Kidney epithelial cell (primary cell): ENCODE results near the gene NUB1. TPM values are rescaled to one million over a fixed set of nuclear protein-coding genes. Genes with fewer than 3 reads are reported as not detected.

Source experiments
- DNase-seq: peaks from one replicate; pipeline ENCODE4 v3.0.0-alpha.2; 2010; ENCODE audit warnings: low read depth
- H3K27me3 ChIP-seq: 2 replicates; pipeline ENCODE4 v1.6.0; 2011; ENCODE audit warnings: low read length; ENCODE audit not compliant: control insufficient read depth, insufficient read depth
- H3K36me3 ChIP-seq: 2 replicates; pipeline ENCODE4 v1.5.1; 2011; ENCODE audit warnings: low read length; ENCODE audit not compliant: control insufficient read depth, insufficient read depth
- H3K4me3 ChIP-seq: 2 replicates; pipeline ENCODE4 v1.5.1; 2011; ENCODE audit warnings: low read depth, mild to moderate bottlenecking, control low read depth, low read length
- CTCF ChIP-seq: IDR thresholded peaks from 2 replicates; pipeline ENCODE4 v1.5.1; 2011; ENCODE audit warnings: mild to moderate bottlenecking, moderate library complexity, low read length, control low read depth, inconsistent platforms; ENCODE audit not compliant: insufficient read depth, poor library complexity, severe bottlenecking
- total RNA-seq: library from RNA; depleted of rRNA; stranded (reverse); fragments of >200 nt; gene quantifications from 2 replicates; pipeline ENCODE4 v1.2.3, GENCODE V29; 2015

The NUB1 gene
- total RNA-seq, 1 donor from 2014 or later, result 60.2 TPM

GRCh38 chr7:151389768-151390597 lies 48.4 kb downstream of the NUB1 start:
- peaks cover 28% of the 10 kb centered on the region for H3K27me3 ChIP-seq
- no peaks in the 10 kb centered on the region for H3K36me3 ChIP-seq
- no peak for TF ChIP-seq CTCF
- DNase-seq, result no peak
- H3K4me3 ChIP-seq, result no peak overlapping the region

- Histone ChIP-seq H3K27me3 (peaks cover 26% of the 10 kb centered on the region), H3K36me3 (no peaks in the 10 kb centered on the region), H3K4me3 (no peak overlapping the region)
- no peak for DNase-seq
- TF ChIP-seq CTCF, result no peak
These were observed 49.2 kb downstream of the NUB1 start for GRCh38 chr7:151390598-151391357.

- Histone ChIP-seq H3K4me3 (no peak overlapping the region), H3K36me3 (no peaks in the 10 kb centered on the region), H3K27me3 (peaks cover 28% of the 10 kb centered on the region)
- no peak for TF ChIP-seq CTCF
- no peak for DNase-seq
These were observed 49.7 kb downstream of the NUB1 start for GRCh38 chr7:151391358-151391730.

- H3K4me3 ChIP-seq, result no peak overlapping the region
- no peak for TF ChIP-seq CTCF
- no peaks in the 10 kb centered on the region for H3K36me3 ChIP-seq
- peaks cover 28% of the 10 kb centered on the region for H3K27me3 ChIP-seq
- DNase-seq, result no peak
These were observed 50.4 kb downstream of the NUB1 start for GRCh38 chr7:151392002-151392401.

- H3K36me3 ChIP-seq, result no peaks in the 10 kb centered on the region
- peaks cover 28% of the 10 kb centered on the region for H3K27me3 ChIP-seq
- no peak for DNase-seq
- TF ChIP-seq CTCF, result no peak
- no peak overlapping the region for H3K4me3 ChIP-seq
These were observed 50.8 kb downstream of the NUB1 start for GRCh38 chr7:151392426-151392825.
